Liver (tissue), 3 donors: ENCODE data around the gene WDR45.

ENCODE experiments used
- CTCF ChIP-seq: fragments of 150-350 bp; IDR thresholded peaks from 2 replicates; pipeline ENCODE4 v1.5.1; 2017; ENCODE audit warnings: improper control_type of control experiment, low read depth, low read length; ENCODE audit not compliant: missing input control
- HNF4G ChIP-seq: IDR thresholded peaks from 2 replicates; pipeline ENCODE4 v1.6.1; 2016; ENCODE audit warnings: antibody characterized with exemption
- SP1 ChIP-seq: IDR thresholded peaks from 2 replicates; pipeline ENCODE4 v1.6.1; 2018; ENCODE audit warnings: antibody characterized with exemption, mild to moderate bottlenecking
- TF ChIP-seq, protein P1 (sequence below): IDR thresholded peaks from 2 replicates; pipeline ENCODE4 v1.6.1; 2016; ENCODE audit warnings: antibody characterized with exemption, mild to moderate bottlenecking
- donor health status: healthy.
- donor health status: healthy.

- no peak for TF ChIP-seq CTCF
- TF ChIP-seq HNF4G = no peak
- no peak for TF ChIP-seq SP1
- TF ChIP-seq, protein P1, sequence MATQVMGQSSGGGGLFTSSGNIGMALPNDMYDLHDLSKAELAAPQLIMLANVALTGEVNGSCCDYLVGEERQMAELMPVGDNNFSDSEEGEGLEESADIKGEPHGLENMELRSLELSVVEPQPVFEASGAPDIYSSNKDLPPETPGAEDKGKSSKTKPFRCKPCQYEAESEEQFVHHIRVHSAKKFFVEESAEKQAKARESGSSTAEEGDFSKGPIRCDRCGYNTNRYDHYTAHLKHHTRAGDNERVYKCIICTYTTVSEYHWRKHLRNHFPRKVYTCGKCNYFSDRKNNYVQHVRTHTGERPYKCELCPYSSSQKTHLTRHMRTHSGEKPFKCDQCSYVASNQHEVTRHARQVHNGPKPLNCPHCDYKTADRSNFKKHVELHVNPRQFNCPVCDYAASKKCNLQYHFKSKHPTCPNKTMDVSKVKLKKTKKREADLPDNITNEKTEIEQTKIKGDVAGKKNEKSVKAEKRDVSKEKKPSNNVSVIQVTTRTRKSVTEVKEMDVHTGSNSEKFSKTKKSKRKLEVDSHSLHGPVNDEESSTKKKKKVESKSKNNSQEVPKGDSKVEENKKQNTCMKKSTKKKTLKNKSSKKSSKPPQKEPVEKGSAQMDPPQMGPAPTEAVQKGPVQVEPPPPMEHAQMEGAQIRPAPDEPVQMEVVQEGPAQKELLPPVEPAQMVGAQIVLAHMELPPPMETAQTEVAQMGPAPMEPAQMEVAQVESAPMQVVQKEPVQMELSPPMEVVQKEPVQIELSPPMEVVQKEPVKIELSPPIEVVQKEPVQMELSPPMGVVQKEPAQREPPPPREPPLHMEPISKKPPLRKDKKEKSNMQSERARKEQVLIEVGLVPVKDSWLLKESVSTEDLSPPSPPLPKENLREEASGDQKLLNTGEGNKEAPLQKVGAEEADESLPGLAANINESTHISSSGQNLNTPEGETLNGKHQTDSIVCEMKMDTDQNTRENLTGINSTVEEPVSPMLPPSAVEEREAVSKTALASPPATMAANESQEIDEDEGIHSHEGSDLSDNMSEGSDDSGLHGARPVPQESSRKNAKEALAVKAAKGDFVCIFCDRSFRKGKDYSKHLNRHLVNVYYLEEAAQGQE = no peak
Observed at GRCh38 chrX:49041744-49042580, 37.7 kb downstream of the WDR45 start.
